ENCODE data around the gene AHDC1. TPM values are rescaled to one million over a fixed set of nuclear protein-coding genes. Genes with fewer than 3 reads are reported as not detected.
"Not testable (repeated sequence)": the region's sequence is repeated elsewhere in the genome, so short reads cannot be mapped to it uniquely, and the experiment has no call there.

Gene AHDC1
- total RNA-seq, 1 donor from 2014 or later, result 18.0 TPM

DNA sequence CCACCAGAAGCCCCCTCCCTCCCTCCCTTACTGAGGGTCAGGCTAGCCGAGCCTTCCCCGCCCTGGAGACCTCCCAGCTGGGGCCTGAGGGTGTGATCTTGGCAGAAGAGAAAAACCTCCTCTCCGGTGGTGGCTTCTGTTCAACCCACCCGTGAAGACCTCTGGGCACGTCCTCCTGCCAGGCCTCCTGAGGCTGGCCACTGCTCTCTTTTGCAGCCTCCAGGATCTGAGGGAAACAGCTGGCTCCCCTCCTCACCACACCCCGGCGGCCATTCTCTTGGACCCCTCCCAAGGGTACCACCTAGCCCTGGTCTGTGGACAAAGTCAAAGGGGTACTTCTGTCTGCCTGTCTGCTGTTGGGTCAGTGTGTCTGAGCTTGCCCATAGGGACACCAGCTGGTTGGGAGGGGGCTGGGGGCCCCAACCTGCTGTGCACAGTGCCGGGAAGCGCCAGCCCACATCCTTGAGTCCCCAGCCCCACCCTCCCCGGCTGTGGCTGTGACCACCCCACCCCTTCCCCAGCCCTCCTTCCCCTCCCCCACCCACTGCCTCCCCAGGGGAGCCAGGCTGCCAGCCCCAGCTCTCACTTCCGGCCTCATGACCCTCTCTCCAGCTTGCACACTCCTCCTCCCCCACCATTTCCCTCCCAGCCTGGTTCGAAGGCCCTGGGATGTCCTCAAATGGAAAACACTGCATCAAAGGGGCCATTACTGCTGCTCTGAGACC lies 48.1 kb downstream of the AHDC1 start:
- Histone ChIP-seq H3K27me3 (ENCODE audit: control insufficient read depth, insufficient read depth, low read length) (no peaks in the 10 kb centered on the region), H3K4me3 (ENCODE audit: low read depth, low read length) (no peak overlapping the region), H3K36me3 (ENCODE audit: control insufficient read depth, insufficient read depth, low read length) (no peaks in the 10 kb centered on the region)
- TF ChIP-seq, protein P1, sequence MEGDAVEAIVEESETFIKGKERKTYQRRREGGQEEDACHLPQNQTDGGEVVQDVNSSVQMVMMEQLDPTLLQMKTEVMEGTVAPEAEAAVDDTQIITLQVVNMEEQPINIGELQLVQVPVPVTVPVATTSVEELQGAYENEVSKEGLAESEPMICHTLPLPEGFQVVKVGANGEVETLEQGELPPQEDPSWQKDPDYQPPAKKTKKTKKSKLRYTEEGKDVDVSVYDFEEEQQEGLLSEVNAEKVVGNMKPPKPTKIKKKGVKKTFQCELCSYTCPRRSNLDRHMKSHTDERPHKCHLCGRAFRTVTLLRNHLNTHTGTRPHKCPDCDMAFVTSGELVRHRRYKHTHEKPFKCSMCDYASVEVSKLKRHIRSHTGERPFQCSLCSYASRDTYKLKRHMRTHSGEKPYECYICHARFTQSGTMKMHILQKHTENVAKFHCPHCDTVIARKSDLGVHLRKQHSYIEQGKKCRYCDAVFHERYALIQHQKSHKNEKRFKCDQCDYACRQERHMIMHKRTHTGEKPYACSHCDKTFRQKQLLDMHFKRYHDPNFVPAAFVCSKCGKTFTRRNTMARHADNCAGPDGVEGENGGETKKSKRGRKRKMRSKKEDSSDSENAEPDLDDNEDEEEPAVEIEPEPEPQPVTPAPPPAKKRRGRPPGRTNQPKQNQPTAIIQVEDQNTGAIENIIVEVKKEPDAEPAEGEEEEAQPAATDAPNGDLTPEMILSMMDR (IDR thresholded peaks at IDR 0.05; ENCODE audit: insufficient read depth, low read length, poor library complexity, severe bottlenecking), result no peak
- DNase-seq (ENCODE audit: low read depth), result no peak

DNA sequence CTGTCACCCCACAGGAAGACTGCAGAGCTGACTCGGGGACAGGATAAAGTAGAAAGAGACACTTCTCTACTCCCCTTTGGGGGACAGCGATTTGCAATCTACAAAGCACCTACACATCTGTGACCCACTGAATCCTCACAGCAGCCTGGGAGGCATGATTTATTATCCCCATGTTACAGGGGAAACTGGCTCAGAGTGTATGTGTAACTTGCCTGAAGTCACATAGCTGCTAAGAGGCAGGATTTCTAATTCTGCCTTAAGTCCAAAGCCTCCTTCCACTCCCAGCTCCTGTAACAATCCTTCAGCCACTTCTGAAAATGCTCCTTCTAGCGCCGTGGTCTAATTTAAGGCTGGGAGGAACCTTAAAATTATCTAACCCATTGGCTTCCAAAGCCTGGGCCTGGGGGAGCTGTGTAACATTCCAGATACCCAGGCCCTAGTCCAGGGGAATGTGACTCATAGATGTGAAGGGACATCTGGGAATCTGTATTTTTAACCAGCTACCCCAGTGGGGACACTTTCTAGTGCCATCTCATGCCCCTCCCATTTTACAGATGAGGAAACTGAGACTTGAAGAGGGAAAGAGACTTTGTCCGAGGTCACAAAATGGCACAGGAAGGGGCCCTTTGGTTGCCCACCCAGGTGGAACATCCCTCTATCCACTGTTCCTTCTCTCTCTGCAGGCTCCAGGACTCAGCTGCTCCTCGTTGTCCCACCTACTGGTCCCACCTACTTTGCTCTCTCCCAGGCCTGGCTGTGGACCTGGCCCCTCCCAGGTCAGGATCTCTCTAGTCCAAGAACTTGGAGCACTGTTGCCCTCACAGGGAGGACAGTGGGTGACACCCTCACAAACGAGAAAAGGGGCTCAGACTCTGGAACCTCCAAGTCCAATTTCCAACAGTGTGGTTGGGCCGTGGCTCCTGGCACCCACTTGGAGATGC lies 48.9 kb downstream of the AHDC1 start:
- TF ChIP-seq, protein P1 (IDR thresholded peaks at IDR 0.05; ENCODE audit: insufficient read depth, low read length, poor library complexity, severe bottlenecking), result no peak
- H3K4me3 ChIP-seq (ENCODE audit: low read depth, low read length), result no peak overlapping the region
- no peak for DNase-seq (ENCODE audit: low read depth)
- no peaks in the 10 kb centered on the region for H3K36me3 ChIP-seq (ENCODE audit: control insufficient read depth, insufficient read depth, low read length)
- H3K27me3 ChIP-seq (ENCODE audit: control insufficient read depth, insufficient read depth, low read length), result no peaks in the 10 kb centered on the region

DNA sequence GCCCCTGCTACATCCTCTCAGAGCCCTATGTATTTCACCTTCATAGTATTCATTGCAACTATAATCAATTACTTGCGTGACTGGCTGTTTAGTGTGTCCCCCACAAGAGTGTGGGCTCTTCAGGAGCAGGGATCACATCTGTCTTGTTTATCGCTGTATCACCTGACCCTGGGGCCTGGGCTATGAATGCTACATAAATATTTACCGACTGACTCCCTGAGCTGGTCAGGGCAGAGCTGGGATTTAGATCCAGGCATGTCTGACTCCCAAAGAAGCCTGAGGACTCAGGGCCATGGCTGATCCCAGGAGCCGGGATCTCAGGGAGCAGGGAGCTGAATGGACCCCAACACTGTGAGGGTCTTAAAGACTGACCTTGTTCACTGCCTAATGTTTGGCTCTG lies 49.7 kb downstream of the AHDC1 start:
- DNase-seq (ENCODE audit: low read depth), result no peak
- Histone ChIP-seq H3K36me3 (ENCODE audit: control insufficient read depth, insufficient read depth, low read length) (no peaks in the 10 kb centered on the region), H3K27me3 (ENCODE audit: control insufficient read depth, insufficient read depth, low read length) (no peaks in the 10 kb centered on the region), H3K4me3 (ENCODE audit: low read depth, low read length) (no peak overlapping the region)
- TF ChIP-seq, protein P1 (IDR thresholded peaks at IDR 0.05; ENCODE audit: insufficient read depth, low read length, poor library complexity, severe bottlenecking), result no peak

DNA sequence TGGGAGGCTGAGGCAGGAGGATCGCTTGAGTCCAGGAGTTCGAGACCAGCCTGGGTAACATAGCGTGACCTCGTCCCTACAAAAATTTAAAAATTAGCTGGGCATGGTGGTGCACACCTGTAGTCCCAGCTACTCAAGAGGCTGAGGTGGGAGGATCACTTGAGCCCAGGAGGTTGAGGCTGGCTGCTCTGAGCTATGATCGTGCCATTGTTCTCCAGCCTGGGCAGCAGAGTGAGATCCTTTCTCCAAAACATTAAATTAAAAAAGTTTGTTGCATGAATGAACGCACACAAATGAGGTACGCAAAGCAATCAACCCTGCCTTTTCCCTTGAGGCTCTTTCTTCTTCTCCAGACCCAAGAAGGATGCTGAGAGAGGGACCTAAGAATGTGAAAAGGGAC lies 50.1 kb downstream of the AHDC1 start:
- H3K36me3 ChIP-seq (ENCODE audit: control insufficient read depth, insufficient read depth, low read length); H3K4me3 ChIP-seq (ENCODE audit: low read depth, low read length); DNase-seq (ENCODE audit: low read depth); H3K27me3 ChIP-seq (ENCODE audit: control insufficient read depth, insufficient read depth, low read length): not testable (repeated sequence)

DNA sequence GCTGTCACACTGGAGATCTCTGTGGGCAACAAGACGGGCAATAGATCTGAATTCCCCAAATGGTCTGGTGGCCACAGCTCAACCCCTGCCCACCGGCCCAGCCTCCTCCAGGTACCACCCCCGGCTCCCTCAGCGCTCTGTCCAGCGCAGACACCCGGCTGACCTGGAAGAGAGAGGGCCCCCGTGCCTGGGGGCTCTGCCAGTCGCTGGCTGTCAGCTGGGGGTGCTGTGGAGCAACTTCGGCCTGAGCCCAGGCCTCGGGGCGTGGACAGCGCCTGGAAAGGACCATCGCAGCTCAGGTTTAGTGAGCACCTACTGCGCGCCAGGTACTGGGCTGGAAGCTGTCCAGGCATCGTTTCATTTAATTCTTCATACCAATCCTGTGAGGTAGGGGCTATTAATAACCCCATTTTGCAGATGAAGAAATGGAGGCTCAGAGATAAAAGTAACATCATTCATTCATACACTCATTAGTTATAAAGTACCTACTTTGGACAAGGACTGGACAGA lies 51.0 kb downstream of the AHDC1 start:
- Histone ChIP-seq H3K4me3 (ENCODE audit: low read depth, low read length) (no peak overlapping the region), H3K27me3 (ENCODE audit: control insufficient read depth, insufficient read depth, low read length) (no peaks in the 10 kb centered on the region), H3K36me3 (ENCODE audit: control insufficient read depth, insufficient read depth, low read length) (no peaks in the 10 kb centered on the region)
- TF ChIP-seq, protein P1 (IDR thresholded peaks at IDR 0.05; ENCODE audit: insufficient read depth, low read length, poor library complexity, severe bottlenecking), result no peak
- DNase-seq (ENCODE audit: low read depth), result no peak

DNA sequence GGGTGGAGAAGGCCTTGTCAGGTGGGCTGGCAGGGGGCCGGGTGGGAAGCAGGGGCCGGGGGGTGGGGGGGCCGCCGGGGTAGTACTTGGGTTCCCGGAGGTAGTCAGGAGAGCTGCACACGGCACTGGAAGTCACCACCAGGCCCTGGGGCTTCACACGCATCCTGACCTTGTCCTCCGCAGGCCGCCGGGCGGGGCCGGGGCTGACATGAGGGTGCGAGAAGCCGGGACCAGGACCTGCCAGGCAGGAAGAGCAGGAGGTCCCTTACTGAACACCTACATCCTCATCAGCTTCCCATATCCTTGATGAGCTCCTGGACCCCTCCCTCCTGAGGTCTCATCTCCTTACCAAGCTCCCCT lies 52.0 kb downstream of the AHDC1 start:
- no peaks in the 10 kb centered on the region for H3K36me3 ChIP-seq (ENCODE audit: control insufficient read depth, insufficient read depth, low read length)

More for the DNA sequence above, 52.0 kb downstream of the AHDC1 start:
- TF ChIP-seq, protein P1 (IDR thresholded peaks at IDR 0.05; ENCODE audit: insufficient read depth, low read length, poor library complexity, severe bottlenecking), result no peak
- H3K4me3 ChIP-seq (ENCODE audit: low read depth, low read length), result no peak overlapping the region
- no peak for DNase-seq (ENCODE audit: low read depth)
- no peaks in the 10 kb centered on the region for H3K27me3 ChIP-seq (ENCODE audit: control insufficient read depth, insufficient read depth, low read length)
